Keratinocyte (primary cell): ENCODE measurements around the gene ASTN2. TPM values are rescaled to one million over a fixed set of nuclear protein-coding genes. Genes with fewer than 3 reads are reported as not detected.

ENCODE experiments used
- DNase-seq: peaks from one replicate; pipeline ENCODE4 v3.0.0-alpha.2; 2011; ENCODE audit warnings: low read depth, missing footprints, low spot score
- FAIRE-seq: peaks from 2 replicates; lab custom pipeline; 2011; peaks lifted over from hg19 to GRCh38; lab: Jason Lieb, UNC
- H2AFZ ChIP-seq: 2 replicates; pipeline ENCODE4 v1.6.0; 2012; ENCODE audit warnings: low read length, control low read depth, inconsistent platforms; ENCODE audit not compliant: control insufficient read depth
- H3K27ac ChIP-seq: 2 replicates; pipeline ENCODE4 v1.5.1; 2011; ENCODE audit warnings: low read length; ENCODE audit not compliant: control insufficient read depth, insufficient read depth
- H3K27me3 ChIP-seq: 3 replicates; pipeline ENCODE4 v1.6.0; 2011; ENCODE audit warnings: low read length; ENCODE audit not compliant: control insufficient read depth, insufficient read depth; ENCODE audit errors: extremely low read depth
- H3K36me3 ChIP-seq, 2 experiments: 2 replicates in 1 of 2; 3 replicates in 1 of 2; pipeline ENCODE4 v1.5.1; 2011; ENCODE audit warnings: low read length in 2 of 2, mild to moderate bottlenecking in 1 of 2; ENCODE audit not compliant: control insufficient read depth in 2 of 2, insufficient read depth in 2 of 2; ENCODE audit errors: extremely low read depth in 1 of 2
- H3K4me1 ChIP-seq: 3 replicates; pipeline ENCODE4 v1.5.1; 2011; ENCODE audit warnings: low read length; ENCODE audit not compliant: control insufficient read depth, insufficient read depth; ENCODE audit errors: extremely low read depth
- H3K4me2 ChIP-seq: 3 replicates; pipeline ENCODE4 v1.6.0; 2011; ENCODE audit warnings: low read depth, low read length; ENCODE audit not compliant: control insufficient read depth, insufficient read depth; ENCODE audit errors: extremely low read depth
- H3K4me3 ChIP-seq, 3 experiments: fragments of 200-600 bp in 1 of 3; sonication (generic) in 1 of 3; 2 replicates in 2 of 3; 3 replicates in 1 of 3; pipeline ENCODE4 v1.5.1; 2011 to 2016; ENCODE audit warnings: low read length in 3 of 3, mild to moderate bottlenecking in 3 of 3, control low read depth in 2 of 3, inconsistent platforms in 1 of 3, low read depth in 1 of 3, mixed read lengths in 1 of 3, mixed run types in 1 of 3, moderate library complexity in 1 of 3; ENCODE audit not compliant: control insufficient read depth in 2 of 3, insufficient read depth in 2 of 3; ENCODE audit errors: extremely low read depth in 1 of 3
- H3K79me2 ChIP-seq: 2 replicates; pipeline ENCODE4 v1.6.0; 2012; ENCODE audit warnings: low read length; ENCODE audit not compliant: control insufficient read depth, insufficient read depth
- H3K9ac ChIP-seq: 3 replicates; pipeline ENCODE4 v1.6.0; 2011; ENCODE audit warnings: low read length; ENCODE audit not compliant: control insufficient read depth, insufficient read depth; ENCODE audit errors: extremely low read depth
- H3K9me1 ChIP-seq: 3 replicates; pipeline ENCODE4 v1.6.0; 2011; ENCODE audit warnings: low read length; ENCODE audit not compliant: control insufficient read depth, insufficient read depth; ENCODE audit errors: extremely low read depth
- H3K9me3 ChIP-seq: 2 replicates; pipeline ENCODE4 v1.5.1; 2012; ENCODE audit warnings: low read depth, low read length; ENCODE audit not compliant: control insufficient read depth
- H4K20me1 ChIP-seq: 3 replicates; pipeline ENCODE4 v1.6.0; 2011; ENCODE audit warnings: low read length; ENCODE audit not compliant: control insufficient read depth, insufficient read depth; ENCODE audit errors: extremely low read depth
- EZH2 ChIP-seq: IDR thresholded peaks from one replicate; pipeline ENCODE4 v1.6.1; 2012; ENCODE audit warnings: inconsistent platforms, mild to moderate bottlenecking, low read length, moderate library complexity
- dilution Hi-C: fragments of 300-500 bp; cut with MboI; formaldehyde crosslinking; loops from one replicate; pipeline ENCODE4 v1.7.0; 2020; ENCODE audit warnings: low sequenced_read_pairs; ENCODE audit not compliant: extremely low pct_ligation_motif_present
- polyA plus RNA-seq, 5 experiments: library from polyadenylated mRNA; depleted of rRNA in 3 of 5; stranded (reverse) in 3 of 5; stranded (forward) in 1 of 5; unstranded in 1 of 5; fragments of >200 nt; gene quantifications; 1 replicate in 1 of 5; 2 replicates in 3 of 5; 3 replicates in 1 of 5; pipeline versions ENCODE4 v1.2.1 to v1.2.3, GENCODE V29; 2011 to 2012; ENCODE audit warnings: missing spikeins in 2 of 5, low read depth in 1 of 5, low replicate concordance in 1 of 5
- TF ChIP-seq, protein P1 (sequence below), 3 experiments: IDR thresholded peaks in 1 of 3; conservative IDR thresholded peaks in 1 of 3; optimal IDR thresholded peaks in 1 of 3; 2 replicates in 2 of 3; 3 replicates in 1 of 3; pipeline versions ENCODE3 to v1.5.1; 2011; ENCODE audit warnings: low read length in 3 of 3, mild to moderate bottlenecking in 3 of 3, moderate library complexity in 2 of 3, control low read depth in 1 of 3, inconsistent platforms in 1 of 3; ENCODE audit not compliant: insufficient read depth in 2 of 3; ENCODE audit errors: extremely low read depth in 1 of 3

Gene ASTN2
- polyA plus RNA-seq, 1 donor (not counting 4 experiments of a cell fraction or from before 2014, with no cell fraction given), result 0.31 TPM

DNA sequence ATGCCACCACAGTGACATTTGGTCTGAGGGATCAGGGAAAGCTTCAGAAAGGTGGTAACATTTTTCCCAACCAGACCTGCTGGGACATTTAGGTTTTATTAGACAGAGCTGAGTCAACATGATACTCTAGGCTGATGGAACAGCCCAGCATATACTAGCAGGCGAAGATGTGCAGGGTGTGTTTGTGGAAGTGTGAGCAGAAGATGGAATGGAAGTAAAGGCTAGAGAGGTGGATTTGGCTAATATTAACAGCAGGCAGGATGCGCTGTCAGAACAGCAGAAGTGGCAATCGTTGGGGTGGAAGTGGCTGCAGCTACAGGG is 340.6 kb downstream of the ASTN2 start:
- Histone ChIP-seq H3K27ac (no peak overlapping the region), H3K27me3 (no peaks in the 10 kb centered on the region), H3K9me3 (no peaks in the 10 kb centered on the region), H3K79me2 (no peaks in the 10 kb centered on the region), H3K4me1 (peaks cover 17% of the 10 kb centered on the region), H3K9ac (no peak overlapping the region), H2AFZ (peak overlapping the region; percentile 4), H4K20me1 (no peaks in the 10 kb centered on the region), H3K4me3 (no peak overlapping the region), H3K4me2 (peak overlapping the region; percentile 78), H3K9me1 (no peaks in the 10 kb centered on the region), H3K36me3 (no peaks in the 10 kb centered on the region)
- TF ChIP-seq, protein P1, sequence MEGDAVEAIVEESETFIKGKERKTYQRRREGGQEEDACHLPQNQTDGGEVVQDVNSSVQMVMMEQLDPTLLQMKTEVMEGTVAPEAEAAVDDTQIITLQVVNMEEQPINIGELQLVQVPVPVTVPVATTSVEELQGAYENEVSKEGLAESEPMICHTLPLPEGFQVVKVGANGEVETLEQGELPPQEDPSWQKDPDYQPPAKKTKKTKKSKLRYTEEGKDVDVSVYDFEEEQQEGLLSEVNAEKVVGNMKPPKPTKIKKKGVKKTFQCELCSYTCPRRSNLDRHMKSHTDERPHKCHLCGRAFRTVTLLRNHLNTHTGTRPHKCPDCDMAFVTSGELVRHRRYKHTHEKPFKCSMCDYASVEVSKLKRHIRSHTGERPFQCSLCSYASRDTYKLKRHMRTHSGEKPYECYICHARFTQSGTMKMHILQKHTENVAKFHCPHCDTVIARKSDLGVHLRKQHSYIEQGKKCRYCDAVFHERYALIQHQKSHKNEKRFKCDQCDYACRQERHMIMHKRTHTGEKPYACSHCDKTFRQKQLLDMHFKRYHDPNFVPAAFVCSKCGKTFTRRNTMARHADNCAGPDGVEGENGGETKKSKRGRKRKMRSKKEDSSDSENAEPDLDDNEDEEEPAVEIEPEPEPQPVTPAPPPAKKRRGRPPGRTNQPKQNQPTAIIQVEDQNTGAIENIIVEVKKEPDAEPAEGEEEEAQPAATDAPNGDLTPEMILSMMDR (optimal IDR thresholded peaks at IDR 0.05 in 1 of 3, IDR thresholded peaks at IDR 0.05 in 1 of 3, conservative IDR thresholded peaks at IDR 0.05 in 1 of 3; ENCODE audit: extremely low read depth in 1 of 3, insufficient read depth in 2 of 3, low read length in 3 of 3), result no peak
- no peak for TF ChIP-seq EZH2
- no peak for DNase-seq
- FAIRE-seq, result peak; percentile 81
- dilution Hi-C loops, result no loop called here

DNA sequence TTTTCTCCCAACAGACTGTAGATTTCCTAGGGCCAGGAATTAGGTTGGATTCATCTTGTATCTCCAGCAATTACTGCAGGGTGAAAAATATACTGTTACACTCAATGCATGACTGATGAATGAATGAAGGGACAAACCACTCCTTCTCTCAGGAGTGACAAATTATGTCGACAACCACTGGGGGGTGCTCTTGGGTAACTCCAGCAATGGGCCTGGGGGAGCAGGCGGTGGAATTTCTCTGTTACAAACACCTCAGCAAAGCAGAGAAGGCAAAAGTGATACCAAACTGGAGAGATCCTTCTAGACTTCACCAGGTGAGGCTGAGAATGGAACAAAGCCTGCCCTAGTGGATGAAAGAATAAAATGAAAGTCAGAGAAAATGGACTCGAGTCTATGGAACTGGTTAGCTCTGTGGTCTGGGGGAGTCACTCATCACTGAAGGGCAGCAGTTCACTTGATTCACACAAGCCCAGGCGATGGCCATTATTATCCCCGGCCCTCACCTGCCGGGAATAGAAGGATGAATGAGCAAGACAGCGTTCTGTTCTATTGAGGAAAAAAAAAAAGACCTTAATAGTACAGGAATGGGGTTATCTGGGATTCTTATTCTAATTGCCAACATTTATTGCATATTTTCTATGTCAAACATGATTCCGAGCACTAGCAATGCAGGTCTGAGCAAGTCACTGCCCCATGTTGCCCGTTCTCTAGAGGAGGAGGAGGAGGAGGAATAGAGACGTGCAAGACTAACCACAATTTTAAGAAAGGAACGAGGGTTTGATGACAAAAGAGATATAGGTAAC is 341.1 kb downstream of the ASTN2 start:
- FAIRE-seq, result peak; percentile 83
- no peak overlapping the region for H3K9ac ChIP-seq
- H3K79me2 ChIP-seq, result no peaks in the 10 kb centered on the region
- no peaks in the 10 kb centered on the region for H3K36me3 ChIP-seq
- DNase-seq, result no peak
- H3K9me3 ChIP-seq, result no peaks in the 10 kb centered on the region
- peak overlapping the region; percentile 70 for H2AFZ ChIP-seq
- H3K4me3 ChIP-seq, result peak overlapping the region in 2 of 3 experiments; percentile 13 to 43
- peak overlapping the region; percentile 78 for H3K4me2 ChIP-seq
- no peaks in the 10 kb centered on the region for H3K9me1 ChIP-seq
- H3K27ac ChIP-seq, result no peak overlapping the region
- H4K20me1 ChIP-seq, result no peaks in the 10 kb centered on the region
- TF ChIP-seq, protein P1 (optimal IDR thresholded peaks at IDR 0.05 in 1 of 3, IDR thresholded peaks at IDR 0.05 in 1 of 3, conservative IDR thresholded peaks at IDR 0.05 in 1 of 3; ENCODE audit: extremely low read depth in 1 of 3, insufficient read depth in 2 of 3, low read length in 3 of 3), result peak; percentile 61 to 80 (median 70)
- no peak for TF ChIP-seq EZH2
- dilution Hi-C loops, result no loop called here
- H3K4me1 ChIP-seq, result peaks cover 17% of the 10 kb centered on the region
- H3K27me3 ChIP-seq, result no peaks in the 10 kb centered on the region
